ENCODE measurements around the gene MFN2. TPM values are rescaled to one million over a fixed set of nuclear protein-coding genes. Genes with fewer than 3 reads are reported as not detected.
A peak's percentile ranks its signal among the peaks of the same experiment; 100 is the strongest.
"Not testable (repeated sequence)": the region's sequence is repeated elsewhere in the genome, so short reads cannot be mapped to it uniquely, and the experiment has no call there.

Gene MFN2
- total RNA-seq, 2 experiments from 2014 or later, result 78.1 to 84.2 TPM

GRCh38 chr1:12015499-12015898 is 35.3 kb downstream of the MFN2 start:
- DNase-seq, result no peak
- Mint-ChIP-seq H3K9me3 (no peaks in the 10 kb centered on the region), H3K4me3 (no peak overlapping the region), H3K36me3 (peaks cover 7% of the 10 kb centered on the region), H3K27ac (no peak overlapping the region), H3K4me1 (peaks cover 21% of the 10 kb centered on the region), H3K27me3 (no peaks in the 10 kb centered on the region)

DNA sequence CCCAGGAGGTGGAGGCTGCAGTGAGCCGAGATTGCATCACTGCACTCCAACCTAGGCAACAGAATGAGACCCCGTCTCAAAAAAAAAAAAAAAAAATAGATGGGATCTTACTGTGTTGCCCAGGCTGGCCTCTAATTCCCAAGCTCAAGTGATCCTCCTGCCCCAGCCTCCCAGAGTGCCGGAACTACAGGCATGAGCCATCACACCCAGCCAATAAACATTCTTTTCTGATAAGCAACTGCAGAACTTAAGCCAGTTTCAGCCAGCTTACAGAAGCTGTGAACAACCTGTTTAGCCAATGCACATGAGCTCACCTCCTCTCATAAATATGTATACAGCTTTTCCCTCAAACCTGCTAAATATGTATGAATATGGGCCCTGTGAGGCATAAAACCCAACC is 35.9 kb downstream of the MFN2 start:
- Mint-ChIP-seq H3K9me3 (no peaks in the 10 kb centered on the region), H3K27ac (no peak overlapping the region), H3K4me1 (peaks cover 21% of the 10 kb centered on the region), H3K27me3 (no peaks in the 10 kb centered on the region), H3K4me3 (no peak overlapping the region), H3K36me3 (peaks cover 7% of the 10 kb centered on the region)
- DNase-seq, result no peak

- peaks cover 5% of the 10 kb centered on the region for H3K36me3 Mint-ChIP-seq
- no peaks in the 10 kb centered on the region for H3K9me3 Mint-ChIP-seq
- no peaks in the 10 kb centered on the region for H3K27me3 Mint-ChIP-seq
- DNase-seq, result no peak
- peaks cover 3% of the 10 kb centered on the region for H3K4me1 Mint-ChIP-seq
- peak overlapping the region; percentile 84 for H3K4me3 Mint-ChIP-seq
- H3K27ac Mint-ChIP-seq, result peak overlapping the region; percentile 69
Measured at GRCh38 chr1:12019858-12020509, 39.7 kb downstream of the MFN2 start.

DNA sequence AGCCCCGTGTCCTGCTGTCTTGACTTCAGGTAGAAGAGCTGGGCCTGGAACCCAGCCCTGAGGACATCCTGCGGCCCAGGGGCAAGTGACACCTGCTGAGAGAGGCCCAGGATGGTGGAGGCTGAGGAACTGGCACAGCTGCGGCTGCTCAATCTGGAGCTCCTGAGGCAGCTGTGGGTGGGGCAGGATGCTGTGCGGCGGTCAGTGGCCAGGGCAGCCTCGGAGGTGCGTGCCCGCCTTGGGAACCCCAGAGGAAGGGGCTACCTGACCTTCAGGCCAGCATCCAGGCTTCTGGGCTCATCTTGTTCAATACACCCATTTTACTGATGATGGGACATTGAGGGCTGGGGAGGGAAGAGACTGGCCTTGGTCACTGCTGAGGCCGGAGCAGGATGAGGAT is 41.4 kb downstream of the MFN2 start:
- peaks cover 2% of the 10 kb centered on the region for H3K4me1 Mint-ChIP-seq
- no peaks in the 10 kb centered on the region for H3K27me3 Mint-ChIP-seq
- no peak overlapping the region for H3K27ac Mint-ChIP-seq
- DNase-seq, result no peak
- no peaks in the 10 kb centered on the region for H3K9me3 Mint-ChIP-seq
- peaks cover 15% of the 10 kb centered on the region for H3K36me3 Mint-ChIP-seq
- no peak overlapping the region for H3K4me3 Mint-ChIP-seq

DNA sequence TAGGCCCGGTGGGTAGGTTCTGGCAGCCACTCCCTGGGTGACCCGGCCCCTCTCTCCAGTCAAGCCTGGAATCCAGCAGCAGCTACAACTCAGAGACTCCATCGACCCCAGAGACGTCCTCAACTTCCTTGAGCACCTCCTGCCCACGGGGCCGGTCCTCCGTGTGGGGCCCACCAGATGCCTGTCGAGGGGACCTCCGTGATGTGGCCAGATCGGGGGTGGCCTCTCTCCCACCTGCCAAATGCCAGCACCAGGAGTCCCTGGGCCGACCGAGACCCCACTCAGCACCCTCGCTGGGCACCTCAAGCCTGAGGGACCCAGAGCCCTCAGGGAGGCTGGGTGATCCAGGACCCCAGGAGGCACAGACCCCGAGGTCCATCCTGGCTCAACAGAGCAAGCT is 41.8 kb downstream of the MFN2 start:
- no peak overlapping the region for H3K4me3 Mint-ChIP-seq
- H3K27me3 Mint-ChIP-seq, result no peaks in the 10 kb centered on the region
- peaks cover 2% of the 10 kb centered on the region for H3K4me1 Mint-ChIP-seq

DNA sequence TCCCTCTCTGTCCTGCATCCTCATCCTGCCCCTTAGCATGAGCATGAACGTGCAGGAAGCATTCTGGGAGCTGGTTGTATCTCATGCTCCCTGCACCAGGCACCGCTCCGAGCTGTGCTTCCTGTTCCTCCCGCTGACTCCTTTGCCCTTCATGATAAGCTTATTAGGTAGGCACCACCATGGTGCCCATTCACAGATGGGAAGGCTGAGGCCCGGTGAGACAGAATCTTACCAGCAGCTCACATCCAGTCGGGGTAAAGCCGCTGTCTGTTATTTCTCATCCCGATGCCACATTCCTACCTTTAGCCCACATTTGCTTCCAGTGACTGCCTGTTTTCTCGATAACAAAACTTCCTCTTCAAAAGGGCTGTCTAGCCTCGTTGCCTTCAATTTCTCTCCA is 46.3 kb downstream of the MFN2 start:
- H3K36me3 Mint-ChIP-seq, result peaks cover 21% of the 10 kb centered on the region
- no peaks in the 10 kb centered on the region for H3K4me1 Mint-ChIP-seq

More for the DNA sequence above, 41.8 kb downstream of the MFN2 start:
- peaks cover 16% of the 10 kb centered on the region for H3K36me3 Mint-ChIP-seq
- no peak for DNase-seq
- no peak overlapping the region for H3K27ac Mint-ChIP-seq
- H3K9me3 Mint-ChIP-seq, result no peaks in the 10 kb centered on the region

DNA sequence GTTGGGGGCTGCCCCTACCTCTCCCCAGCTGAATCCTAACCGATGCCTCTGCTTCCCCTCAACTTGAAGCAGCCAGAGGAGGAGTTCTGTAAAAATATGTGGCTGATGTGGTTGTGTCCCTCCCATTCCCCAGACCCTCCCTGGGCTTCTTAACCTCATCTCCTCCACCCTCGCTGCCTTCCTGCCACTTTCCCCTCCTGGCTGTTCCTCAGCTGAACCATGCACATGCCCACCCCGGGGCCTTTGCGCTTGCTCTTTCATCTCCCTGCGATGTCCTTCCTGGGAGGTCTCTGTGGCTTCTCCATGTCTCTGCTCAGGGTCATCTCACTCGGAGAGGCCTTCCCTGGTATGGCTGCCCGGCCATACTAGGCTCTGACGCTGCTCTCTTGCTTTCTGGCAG is 48.0 kb downstream of the MFN2 start:
- Mint-ChIP-seq H3K4me3 (no peak overlapping the region), H3K4me1 (no peaks in the 10 kb centered on the region), H3K9me3 (no peaks in the 10 kb centered on the region), H3K27ac (no peak overlapping the region), H3K36me3 (peaks cover 21% of the 10 kb centered on the region), H3K27me3 (no peaks in the 10 kb centered on the region)
- DNase-seq, result no peak

More for the DNA sequence above, 46.3 kb downstream of the MFN2 start:
- Mint-ChIP-seq H3K27me3 (no peaks in the 10 kb centered on the region), H3K27ac (no peak overlapping the region), H3K4me3 (no peak overlapping the region), H3K9me3 (no peaks in the 10 kb centered on the region)
- no peak for DNase-seq

DNA sequence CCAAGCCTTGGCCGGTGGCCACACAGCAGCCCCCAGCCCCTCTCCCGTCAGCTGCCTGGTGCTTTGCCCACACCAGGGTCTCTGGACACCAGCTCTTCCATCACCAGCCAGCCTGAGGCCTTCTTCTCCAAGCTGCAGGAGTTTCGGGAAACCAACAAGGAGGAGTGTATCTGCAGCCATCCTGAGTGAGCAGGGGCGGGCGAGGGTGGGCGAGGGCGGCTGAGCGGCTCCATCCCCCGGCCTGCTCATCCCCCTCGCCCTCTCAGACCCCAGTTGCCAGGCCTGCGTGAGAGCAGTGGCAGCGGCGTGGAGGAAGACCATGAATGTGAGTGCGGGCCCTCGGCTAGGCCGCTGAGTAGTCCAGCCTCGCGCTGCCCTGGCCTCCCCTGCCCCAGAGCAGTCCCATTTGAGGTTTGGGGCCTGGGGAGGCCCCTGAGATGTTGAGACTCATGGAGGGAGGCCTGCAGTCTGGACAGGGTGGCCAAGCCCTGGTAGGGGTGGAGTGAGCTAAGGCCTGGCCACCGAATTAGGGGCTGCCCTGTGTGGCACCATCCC is 48.8 kb downstream of the MFN2 start:
- no peak for DNase-seq
- Mint-ChIP-seq H3K4me3 (no peak overlapping the region), H3K9me3 (no peaks in the 10 kb centered on the region), H3K27ac (no peak overlapping the region), H3K4me1 (no peaks in the 10 kb centered on the region), H3K27me3 (no peaks in the 10 kb centered on the region), H3K36me3 (peaks cover 21% of the 10 kb centered on the region)

- no peak for DNase-seq
- Mint-ChIP-seq H3K4me3 (no peak overlapping the region), H3K36me3 (peaks cover 17% of the 10 kb centered on the region), H3K27ac (no peak overlapping the region), H3K9me3 (no peaks in the 10 kb centered on the region), H3K4me1 (no peaks in the 10 kb centered on the region), H3K27me3 (no peaks in the 10 kb centered on the region)
Measured at GRCh38 chr1:12029720-12030339, 49.6 kb downstream of the MFN2 start.

DNA sequence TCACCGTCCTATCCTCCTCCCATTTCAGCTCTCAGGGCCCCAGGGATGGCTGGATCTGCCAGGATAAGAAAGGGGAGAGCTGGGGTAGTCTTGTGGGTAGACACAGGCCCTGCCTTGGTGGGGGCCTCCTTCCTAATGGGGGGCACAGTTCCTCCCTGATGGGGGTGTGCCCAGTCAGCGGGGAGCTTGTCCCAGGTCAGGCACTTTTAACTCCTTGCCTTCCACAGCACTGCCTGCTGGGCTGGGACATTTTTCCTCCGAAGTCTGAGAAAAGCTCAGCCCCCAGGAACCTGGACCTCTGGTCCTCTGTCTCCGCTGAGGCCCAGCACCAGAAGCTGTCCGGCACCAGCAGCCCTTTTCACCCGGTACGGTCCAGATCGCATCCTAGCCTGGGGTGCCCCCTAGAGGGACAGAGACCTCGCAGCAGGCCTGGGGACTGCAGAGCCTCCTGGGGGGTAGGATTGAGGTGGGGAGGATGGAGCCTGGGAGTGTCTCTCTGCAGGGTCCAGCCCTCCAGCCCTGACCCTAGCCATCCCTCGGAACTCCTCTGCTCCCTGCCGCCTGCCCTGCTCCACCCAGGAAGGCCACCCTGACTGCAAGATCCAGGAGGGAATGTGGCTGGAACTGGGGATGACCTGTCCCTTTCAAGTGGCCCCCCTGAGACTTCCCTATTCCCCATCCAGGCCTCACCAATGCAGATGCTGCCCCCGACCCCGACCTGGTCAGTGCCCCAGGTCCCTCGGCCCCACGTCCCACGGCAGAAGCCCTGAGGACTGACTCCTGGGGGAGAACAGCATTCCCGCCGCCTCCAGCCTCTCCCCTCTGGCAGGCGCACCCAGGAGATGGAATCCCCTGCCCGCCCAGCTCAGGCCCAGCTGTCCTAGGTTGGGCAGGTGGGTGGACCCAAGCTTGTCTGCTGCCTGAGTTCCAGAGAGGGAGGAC is 51.1 kb downstream of the MFN2 start:
- H3K4me1 Mint-ChIP-seq, result no peaks in the 10 kb centered on the region
- no peak overlapping the region for H3K4me3 Mint-ChIP-seq
- peak; percentile 43 for DNase-seq
- no peak overlapping the region for H3K27ac Mint-ChIP-seq
- no peaks in the 10 kb centered on the region for H3K27me3 Mint-ChIP-seq
- H3K36me3 Mint-ChIP-seq, result peaks cover 9% of the 10 kb centered on the region
- no peaks in the 10 kb centered on the region for H3K9me3 Mint-ChIP-seq

DNA sequence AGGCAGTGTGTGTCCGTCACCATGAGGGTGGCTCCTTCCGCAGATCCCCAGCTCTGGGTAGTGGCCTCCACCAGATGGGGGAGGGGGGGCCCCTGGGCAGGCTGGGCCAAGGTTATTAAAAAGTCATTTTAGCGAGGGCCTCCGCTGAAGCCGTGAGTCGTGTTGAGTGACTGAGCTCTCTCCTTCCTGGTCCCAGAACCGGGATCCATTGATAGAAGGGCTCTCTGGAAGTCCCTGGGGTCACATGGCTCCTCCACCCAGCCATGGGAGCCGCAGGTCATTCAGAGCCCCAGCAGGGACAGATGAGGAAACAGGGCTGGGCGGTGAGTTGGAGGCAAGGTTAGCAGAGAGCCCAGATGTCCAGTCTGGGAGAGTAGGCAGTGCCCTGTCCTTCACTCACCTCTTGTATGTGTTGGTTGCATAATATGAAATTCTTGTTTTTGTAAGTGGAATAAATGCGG is 51.9 kb downstream of the MFN2 start:
- Mint-ChIP-seq H3K4me3 (no peak overlapping the region), H3K9me3 (no peaks in the 10 kb centered on the region), H3K36me3 (peaks cover 4% of the 10 kb centered on the region), H3K4me1 (no peaks in the 10 kb centered on the region), H3K27ac (no peak overlapping the region), H3K27me3 (no peaks in the 10 kb centered on the region)
- DNase-seq, result no peak

DNA sequence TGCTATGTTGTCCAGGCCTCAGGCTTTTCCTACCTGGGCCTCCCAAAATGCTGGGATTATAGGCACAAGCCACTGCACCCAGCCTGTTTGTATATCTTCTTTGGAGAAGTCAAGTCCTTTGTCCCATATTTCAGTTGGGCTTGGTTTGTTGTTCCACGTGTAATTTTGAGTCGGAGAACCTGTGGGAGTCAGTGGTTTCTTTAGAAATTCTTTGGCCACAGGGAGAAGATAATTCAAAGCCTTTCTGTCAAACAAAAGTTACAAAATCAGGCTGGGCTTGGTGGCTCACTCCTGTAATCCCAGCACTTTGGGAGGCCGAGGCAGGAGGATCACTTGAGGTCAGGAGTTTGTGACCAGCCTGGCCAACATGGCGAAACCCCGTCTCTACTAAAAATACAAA is 53.2 kb downstream of the MFN2 start:
- H3K4me1 Mint-ChIP-seq, H3K9me3 Mint-ChIP-seq, H3K36me3 Mint-ChIP-seq, DNase-seq, H3K27ac Mint-ChIP-seq, H3K27me3 Mint-ChIP-seq, H3K4me3 Mint-ChIP-seq: not testable (repeated sequence)

- H3K36me3 Mint-ChIP-seq, result no peaks in the 10 kb centered on the region
- peaks cover 6% of the 10 kb centered on the region for H3K4me1 Mint-ChIP-seq
- H3K9me3 Mint-ChIP-seq, result no peaks in the 10 kb centered on the region
- no peak for DNase-seq
- H3K27me3 Mint-ChIP-seq, result no peaks in the 10 kb centered on the region
- no peak overlapping the region for H3K4me3 Mint-ChIP-seq
- H3K27ac Mint-ChIP-seq, result no peak overlapping the region
Measured at GRCh38 chr1:12034381-12034801, 54.1 kb downstream of the MFN2 start.

GRCh38 chr1:12035312-12035711 is 55.1 kb downstream of the MFN2 start:
- peaks cover 6% of the 10 kb centered on the region for H3K4me1 Mint-ChIP-seq
- H3K9me3 Mint-ChIP-seq, result no peaks in the 10 kb centered on the region
- DNase-seq, result no peak
- no peaks in the 10 kb centered on the region for H3K27me3 Mint-ChIP-seq
- no peak overlapping the region for H3K27ac Mint-ChIP-seq
- no peak overlapping the region for H3K4me3 Mint-ChIP-seq
- no peaks in the 10 kb centered on the region for H3K36me3 Mint-ChIP-seq

Data from activated naive CD8-positive, alpha-beta T cell treated with anti-CD3 and anti-CD28 coated beads for 36 hours (primary cell).